NOMO-1 treated with dmso at 0.1 percent for 144 hours (cell line): ENCODE results near the gene BET1.

Experiments
- DNase-seq: peaks from one replicate; lab custom pipeline; 2025; ENCODE audit not compliant: unreplicated experiment; lab: John Stamatoyannopoulos, UW

The BET1 gene

DNA sequence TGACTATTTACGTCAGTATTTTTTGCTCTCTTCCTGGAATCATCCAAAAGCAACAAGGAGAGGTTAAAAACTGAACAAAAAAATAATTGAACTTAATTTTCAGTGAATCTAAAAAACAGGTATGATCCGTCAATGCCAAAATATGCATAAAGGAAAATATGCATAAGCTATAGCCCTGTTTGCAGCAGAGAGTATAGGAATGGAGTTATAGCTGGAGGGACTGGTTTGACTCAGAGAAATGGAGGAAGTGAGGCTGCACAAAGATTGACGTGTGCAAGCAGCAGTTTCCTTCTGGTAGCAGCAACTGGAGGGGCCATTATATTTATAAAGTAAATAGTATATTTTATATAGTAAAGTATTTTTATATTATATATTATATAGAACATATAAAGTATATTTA is 45.5 kb downstream of the BET1 start:
- no peak for DNase-seq

DNA sequence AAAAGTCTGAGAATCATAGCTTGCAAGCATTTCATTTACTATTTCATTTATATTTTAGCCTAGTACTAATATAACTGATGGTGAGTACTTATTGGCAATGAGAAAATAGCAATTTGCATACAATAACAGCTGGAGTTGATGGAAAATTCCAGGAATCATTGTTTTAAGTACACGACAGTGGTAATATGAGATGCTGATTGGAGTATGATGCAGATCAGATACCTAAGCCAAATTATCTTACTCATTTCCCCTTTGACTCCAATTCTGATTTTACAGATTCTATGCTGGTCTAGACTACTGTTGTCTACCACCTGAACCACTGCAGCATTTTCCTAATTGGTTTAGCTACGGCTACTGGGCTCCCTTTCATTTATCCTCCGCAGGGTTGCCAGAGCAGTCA is 45.9 kb downstream of the BET1 start:
- DNase-seq, result no peak

DNA sequence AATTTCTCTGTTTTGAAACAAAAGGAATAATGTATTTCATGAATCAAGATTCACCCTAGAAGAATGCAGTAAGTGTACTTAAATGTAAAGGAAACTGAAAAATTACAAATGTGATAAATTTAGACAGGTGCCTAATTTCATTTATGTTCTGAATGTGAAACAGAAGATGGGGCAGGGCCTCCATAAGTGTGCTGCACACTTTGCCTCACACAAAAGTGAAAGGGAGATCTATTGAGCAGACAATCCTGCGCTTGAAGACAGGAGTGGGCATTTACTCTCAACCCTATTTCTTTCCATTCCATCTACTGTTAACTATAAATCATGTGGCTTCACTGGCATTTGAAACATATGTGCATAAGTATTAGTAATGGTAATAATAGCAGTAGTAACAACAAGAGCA is 46.4 kb downstream of the BET1 start:
- no peak for DNase-seq

DNA sequence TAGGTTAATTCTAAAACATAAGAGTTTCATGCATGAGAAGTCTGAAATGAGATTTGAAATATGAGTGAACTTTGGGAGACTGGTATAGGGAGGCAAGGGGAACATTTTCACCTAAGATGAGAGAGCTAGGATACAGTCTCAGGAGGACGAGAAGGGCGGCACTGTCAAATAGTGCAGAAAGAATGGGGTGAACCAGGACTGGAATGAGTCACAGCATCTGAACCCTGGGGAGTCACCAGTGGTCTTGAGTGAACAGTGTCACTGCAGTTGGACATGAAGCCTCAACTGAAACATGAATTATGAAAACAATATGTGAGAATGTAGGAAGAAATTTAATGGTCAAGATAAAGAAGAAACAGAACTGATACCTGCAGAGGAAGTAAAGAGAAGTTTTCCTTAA is 48.9 kb downstream of the BET1 start:
- DNase-seq, result no peak

DNA sequence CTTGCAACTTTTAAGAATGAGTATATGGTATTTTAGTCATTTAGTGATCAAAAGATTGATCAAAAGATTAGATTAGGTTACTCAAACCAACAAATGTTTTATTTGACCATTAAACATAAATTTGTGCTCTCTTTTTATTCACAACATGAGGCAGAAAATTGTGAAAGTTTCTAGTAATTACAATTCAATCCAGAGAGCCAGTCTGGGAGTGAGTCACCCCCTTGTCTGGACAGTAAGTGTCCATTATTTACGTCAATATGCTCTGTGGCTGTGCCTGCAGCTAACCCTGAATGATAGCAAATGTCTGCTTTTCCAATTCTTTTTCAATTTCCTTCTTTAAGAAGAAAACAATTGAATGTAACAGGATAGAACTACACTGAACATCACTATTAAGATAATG is 54.7 kb downstream of the BET1 start:
- DNase-seq, result no peak

DNA sequence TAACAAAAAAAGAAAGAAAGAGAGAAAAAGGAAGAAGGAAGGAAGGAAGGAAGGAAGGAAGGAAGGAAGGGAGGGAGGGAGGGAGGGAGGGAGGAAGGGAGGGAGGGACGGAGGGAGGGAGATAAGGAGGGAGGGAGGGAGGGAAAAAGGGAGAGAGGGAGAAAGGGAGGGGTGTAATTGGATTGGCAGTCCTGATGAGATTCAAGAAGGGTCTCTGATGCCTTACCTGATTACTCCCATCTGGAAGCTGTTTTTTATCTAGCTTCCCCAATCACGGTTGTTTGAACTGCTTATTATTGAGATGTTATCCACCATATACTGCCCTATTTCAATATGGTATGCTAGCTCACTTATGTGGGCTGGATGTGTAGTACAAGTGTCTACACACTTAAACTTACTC is 55.3 kb downstream of the BET1 start:
- DNase-seq, result no peak

DNA sequence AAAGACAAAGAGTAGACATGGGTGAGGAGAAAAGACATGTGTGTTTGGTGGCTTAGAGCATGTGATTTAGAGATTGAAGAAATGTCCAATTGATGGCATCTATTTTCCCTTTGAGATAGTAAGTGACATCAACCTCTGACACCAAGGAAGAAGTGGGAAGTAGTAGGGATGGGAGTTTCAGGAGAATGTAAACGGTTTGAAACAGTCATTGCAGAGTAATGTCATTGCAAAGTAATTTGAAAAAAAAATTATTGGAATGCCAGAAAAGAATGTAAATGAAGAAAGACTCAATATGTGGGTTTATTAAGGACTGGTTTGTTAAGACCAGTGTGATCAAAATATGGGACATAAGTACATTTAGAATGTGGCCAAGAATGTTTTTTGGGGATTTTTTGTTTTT is 56.0 kb downstream of the BET1 start:
- DNase-seq, result no peak

DNA sequence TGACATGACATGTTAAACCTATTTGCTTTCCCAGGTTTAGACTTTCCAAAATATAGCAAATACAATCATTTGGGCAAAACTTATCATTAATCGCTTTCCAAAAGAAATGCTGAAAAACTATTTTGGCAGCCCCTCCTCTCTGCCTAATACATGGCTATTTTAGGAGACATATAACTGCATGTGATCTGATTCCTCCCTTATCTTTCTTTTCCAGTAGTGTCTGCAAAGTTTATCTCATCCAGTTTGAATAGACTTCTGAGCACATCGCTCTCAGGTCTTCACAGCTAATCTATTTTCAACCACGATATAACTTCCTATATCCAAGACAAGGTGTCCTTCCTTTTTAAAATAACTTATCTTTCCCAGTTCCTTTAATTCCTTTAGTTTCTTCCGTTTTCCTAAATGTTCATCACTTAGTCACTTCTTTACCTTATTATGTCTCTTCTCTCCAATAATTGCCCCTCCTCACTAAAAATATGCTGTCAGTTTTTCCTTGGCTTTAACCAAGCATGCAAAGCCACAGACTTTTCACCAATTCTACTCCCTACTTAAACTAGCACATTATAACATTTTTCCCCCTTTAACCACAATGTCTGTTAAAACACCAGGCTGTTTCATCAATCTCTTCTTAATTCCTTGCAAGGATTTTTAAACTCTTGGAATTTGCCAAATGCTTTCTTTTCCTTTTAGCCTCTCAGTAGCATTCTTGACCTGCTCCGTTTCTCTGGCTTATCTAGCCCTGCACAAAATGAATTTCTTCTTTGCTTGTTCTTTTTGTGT is 58.2 kb downstream of the BET1 start:
- DNase-seq, result no peak

DNA sequence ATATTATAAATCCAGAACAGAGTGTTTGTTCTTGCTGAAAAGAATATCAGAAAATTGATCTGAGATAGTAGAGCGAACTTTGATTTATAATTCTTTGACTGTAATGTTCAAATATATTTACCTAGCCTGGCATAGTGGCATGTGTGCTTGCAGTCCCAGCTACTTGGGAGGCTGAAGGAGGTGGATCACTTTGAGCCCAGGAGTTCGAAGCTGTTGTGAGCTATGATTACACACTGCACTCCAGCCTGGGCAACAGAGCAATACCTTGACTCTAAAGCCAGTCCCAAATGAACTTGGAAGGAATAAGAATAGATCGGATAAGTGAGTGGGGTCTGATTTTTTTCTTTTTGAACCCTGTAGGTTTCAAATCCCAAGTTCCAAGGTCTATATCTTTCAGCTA is 59.1 kb downstream of the BET1 start:
- no peak for DNase-seq

DNA sequence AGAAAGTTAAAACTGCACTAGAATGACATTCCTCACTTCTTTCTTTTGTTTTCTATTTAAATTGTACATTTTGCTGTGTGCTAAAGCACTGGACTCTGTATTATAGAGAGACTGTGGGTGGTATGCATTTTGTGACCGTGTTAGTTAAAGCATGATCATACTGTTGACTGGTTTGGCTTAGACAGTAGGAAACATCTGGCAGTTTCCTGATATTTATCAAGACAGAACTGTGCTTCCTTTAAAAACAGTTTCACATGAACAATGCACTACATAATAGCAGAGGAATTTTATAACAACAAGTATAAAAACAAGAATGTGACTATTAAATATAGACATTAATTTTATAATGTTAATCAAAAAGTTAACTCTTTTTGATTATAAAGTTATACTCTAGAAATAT is 59.5 kb downstream of the BET1 start:
- no peak for DNase-seq

DNA sequence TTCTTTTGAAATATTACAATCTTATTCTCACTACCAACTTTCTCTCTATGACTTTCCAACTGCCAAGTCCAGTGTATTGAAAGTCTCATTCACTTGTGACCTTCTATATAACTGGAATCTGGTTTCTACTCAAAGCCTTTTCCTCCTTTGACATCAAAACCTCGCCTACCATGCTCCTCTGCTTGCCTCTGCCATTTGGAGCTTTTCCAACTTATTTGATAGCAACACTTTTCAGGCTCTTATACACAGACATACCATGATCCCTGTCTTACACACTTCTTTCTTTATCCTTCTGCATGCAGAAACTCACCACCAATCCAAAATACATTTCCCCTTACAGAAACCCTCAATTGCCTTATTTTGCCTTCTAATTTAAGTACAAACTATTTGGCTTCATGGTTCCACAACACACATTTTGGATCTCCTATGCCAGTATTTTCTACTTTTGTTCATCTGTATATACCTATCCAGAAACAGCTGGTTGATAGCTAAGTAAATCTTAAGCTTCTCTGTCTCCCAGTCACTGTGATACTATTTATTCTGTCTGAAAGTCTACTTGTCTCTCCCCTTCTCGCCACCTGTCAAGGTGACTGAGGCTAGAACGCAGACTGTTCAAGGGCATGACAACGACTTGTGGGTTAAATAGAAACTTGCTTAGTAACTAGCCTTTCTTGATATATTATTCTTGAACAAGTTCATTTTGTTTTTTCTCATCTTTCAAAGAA is 60.2 kb downstream of the BET1 start:
- DNase-seq, result no peak
